GM12872 (cell line): Measurements from ENCODE around the gene C12orf75.

Experiments
- CTCF ChIP-seq: IDR thresholded peaks from 3 replicates; pipeline ENCODE4 v1.5.1; 2011; ENCODE audit warnings: low read depth, mild to moderate bottlenecking, low read length, moderate library complexity; ENCODE audit not compliant: insufficient read depth

The C12orf75 gene

DNA sequence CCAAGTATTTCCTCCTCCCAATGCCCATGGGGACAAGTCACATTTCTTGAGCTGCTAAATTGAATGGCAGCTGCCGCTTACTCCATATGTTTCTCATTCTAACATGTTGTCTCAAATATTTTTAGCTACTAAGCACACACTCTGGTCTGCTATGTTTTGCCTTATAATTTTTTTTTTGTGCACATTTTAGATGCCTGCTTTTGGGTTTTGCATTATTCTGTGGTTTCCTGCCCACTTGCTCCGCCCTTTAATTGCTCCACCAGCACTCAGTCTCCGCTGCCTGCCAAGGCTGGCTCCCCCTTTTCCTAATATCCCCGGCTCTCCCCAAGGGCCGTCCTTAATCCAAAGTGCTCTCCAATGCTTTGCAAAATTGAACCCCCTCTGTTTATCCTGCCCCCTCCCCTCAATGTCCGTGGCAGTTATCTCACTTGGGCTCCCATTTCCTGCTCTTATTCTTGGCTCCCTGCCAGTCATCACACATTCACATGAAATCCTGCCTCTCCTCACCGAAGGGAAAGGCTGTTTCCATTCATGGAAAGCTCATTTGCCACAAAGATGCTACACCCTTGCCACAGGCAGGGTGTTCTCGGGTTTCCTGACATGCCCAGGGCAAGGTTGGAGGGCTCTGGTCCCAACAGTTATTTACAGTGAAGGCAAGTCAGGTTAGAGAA, 79.4 kb downstream of the C12orf75 start:
- no peak for TF ChIP-seq CTCF

- no peak for TF ChIP-seq CTCF
Observed at GRCh38 chr12:105413911-105414487, 83.5 kb downstream of the C12orf75 start.

DNA sequence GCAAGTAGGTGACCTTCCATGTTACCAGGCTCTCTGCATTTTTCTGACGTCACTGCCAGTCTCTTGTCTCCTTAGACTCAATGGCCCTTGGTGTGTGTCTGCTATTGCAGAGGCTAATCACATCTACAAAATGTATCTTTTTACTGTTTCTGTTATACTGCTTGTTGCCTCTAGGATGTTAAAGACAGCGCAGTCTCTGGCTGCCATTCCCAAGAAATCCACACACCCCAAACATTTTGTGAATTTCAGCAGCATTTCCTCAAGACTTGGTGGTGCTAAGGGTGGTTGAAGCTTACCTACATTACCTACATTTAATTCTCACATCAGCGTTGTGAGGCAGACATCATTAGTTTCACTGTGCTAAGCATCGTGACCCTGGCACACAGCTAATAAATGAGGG, 87.2 kb downstream of the C12orf75 start:
- TF ChIP-seq CTCF = no peak

DNA sequence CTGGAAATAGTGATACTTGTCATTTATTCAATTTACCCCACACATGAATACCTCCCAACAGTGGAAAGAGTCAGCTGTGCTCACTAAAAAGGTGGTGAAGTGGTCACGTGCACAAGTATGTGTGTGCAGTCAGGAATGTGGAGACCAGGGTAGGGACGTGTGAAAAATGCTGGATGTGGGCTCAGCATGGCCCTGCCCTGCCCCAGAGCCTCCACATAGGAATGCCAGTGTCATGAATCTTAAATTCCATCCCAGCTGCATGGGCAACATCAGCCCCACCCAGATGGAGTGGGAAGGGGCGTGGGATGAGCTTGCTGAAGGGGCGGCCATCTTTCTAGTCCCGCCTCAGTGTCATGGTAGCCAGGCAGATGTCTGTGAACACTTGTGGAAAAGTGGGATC, 87.7 kb downstream of the C12orf75 start:
- no peak for TF ChIP-seq CTCF

DNA sequence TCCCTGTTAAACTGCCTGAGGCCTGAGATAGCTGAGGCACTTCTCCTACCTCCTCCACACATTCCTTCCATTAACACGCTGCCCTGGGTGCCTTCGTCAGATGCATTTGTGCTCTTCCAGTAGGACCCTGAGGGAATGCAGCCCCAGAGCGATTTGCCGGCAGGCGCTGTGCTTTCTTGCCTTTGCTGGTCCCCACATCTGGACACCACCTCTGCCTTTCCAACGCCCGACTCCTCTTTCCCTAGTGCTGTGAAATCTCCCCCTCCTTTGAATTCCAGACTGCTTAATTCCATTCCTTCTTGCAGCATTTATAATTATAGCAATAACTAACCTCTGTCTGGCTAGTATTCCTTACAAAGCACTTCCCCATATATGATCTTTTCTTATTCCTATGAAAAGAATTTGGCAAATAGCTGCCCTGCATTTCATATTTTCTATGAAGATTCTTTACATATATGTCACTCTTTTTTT, 88.4 kb downstream of the C12orf75 start:
- TF ChIP-seq CTCF = no peak

- TF ChIP-seq CTCF = no peak
Observed at GRCh38 chr12:105419606-105420005, 89.1 kb downstream of the C12orf75 start.

- no peak for TF ChIP-seq CTCF
Observed at GRCh38 chr12:105420046-105420445, 89.6 kb downstream of the C12orf75 start.
